HG03060 (cell line): Measurements from ENCODE around the gene PDE8B.

Experiments
- ATAC-seq: cut with Tn5 transposase; IDR thresholded peaks from one replicate; pipeline ENCODE4 v1.9.1; 2021; ENCODE audit warnings: low read depth, moderate number of reproducible peaks; ENCODE audit not compliant: unreplicated experiment

The PDE8B gene

GRCh38 chr5:77391240-77391765 lies 180.8 kb downstream of the PDE8B start:
- ATAC-seq, result no peak

GRCh38 chr5:77394064-77394715 lies 183.7 kb downstream of the PDE8B start:
- ATAC-seq, result no peak

DNA sequence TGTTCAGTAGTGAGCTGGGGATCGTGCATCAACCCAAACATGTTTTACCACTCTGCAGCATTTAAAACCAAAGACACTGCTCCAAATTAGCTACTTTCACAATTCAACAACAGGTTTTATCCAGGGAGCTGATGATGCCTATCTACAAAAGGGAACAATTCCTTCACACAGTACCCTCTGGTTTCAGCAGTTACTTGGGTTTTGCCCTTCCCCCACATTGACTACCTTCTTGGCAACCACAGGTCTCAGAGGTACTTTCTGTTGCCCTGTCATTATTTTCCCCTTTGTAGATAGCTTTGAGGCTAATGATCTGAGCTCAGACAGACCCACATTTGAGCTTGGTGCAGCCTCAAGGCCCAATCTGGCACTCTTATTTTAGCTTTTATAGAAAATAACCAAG lies 185.5 kb downstream of the PDE8B start:
- no peak for ATAC-seq

- no peak for ATAC-seq
These were observed 187.3 kb downstream of the PDE8B start for GRCh38 chr5:77397686-77398292.

- no peak for ATAC-seq
These were observed 188.0 kb downstream of the PDE8B start for GRCh38 chr5:77398458-77398857.

- ATAC-seq, result no peak
These were observed 188.4 kb downstream of the PDE8B start for GRCh38 chr5:77398896-77399295.

DNA sequence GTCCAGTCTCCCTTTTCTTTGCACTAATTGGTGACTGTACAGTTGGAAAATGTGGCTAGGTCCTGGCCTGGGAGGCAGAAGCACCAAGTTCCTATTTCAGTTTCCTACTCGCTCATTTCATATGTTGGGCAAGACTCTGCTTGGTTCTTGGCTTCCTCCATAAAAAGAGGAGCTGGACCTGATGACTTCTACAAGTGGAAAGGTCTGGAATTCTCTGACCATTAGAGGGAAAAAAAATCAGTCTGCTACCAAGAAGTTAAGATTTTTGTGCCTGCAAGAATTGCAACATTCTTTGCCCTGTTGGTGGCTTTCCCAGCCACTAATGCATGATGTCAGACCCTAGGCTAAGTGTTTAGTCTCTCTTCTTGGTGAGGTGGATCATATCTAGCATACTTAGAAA lies 190.2 kb downstream of the PDE8B start:
- ATAC-seq, result no peak

GRCh38 chr5:77402796-77403195 lies 192.3 kb downstream of the PDE8B start:
- no peak for ATAC-seq

DNA sequence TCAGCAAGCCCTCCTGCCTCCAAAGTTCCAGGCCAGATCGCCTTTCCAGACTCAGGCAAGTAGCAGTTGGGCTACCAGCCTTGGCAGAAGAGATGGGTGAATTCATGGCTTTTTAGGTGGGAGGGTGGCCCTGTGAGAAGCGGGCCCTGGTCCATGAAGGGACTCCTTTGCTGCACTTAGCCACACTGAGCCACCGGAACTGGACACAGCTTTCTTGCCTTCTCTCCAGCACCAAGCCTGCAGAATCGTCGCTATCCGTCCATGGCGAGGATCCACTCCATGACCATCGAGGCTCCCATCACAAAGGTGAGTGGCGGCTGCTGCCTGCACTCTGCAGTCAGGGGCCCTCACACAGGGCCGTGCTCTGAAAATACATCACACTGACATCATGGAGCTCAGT lies 196.7 kb downstream of the PDE8B start:
- ATAC-seq, result no peak

DNA sequence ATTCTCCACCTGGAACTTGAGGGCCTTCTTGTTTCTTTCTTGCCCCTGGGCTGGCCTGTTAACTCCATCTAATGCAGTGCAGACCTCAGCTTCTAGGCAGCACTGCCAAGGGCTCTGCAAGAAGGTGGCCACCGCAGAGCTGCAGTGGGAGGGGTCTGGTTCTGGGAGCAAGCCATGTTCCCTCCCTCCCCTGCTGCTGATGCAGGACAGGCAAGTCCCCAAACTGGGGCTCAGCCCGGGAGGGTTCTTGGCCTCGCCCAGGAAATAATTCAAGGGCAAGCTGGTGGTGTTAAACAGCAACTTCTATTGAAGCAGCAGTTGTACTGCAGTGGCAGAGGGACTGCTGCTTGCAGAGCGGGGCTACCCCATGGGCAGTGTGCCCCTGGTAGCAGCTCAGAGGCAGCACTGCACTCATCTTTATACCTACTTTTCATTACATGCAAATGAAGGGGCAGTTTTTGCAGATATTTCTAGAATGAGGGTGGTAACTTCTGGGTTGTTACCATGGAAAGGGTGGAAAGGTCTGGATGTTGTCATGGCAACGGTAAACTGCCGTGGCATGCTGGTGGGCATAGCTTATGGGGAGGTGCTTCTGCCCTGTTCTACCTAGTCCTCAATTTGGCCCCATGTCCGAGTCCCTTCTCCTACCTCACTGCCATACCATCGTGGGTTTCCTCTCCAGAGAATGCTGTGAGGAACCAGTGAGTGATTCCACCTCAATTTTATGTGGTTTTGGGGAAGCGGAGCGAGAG lies 199.6 kb downstream of the PDE8B start:
- no peak for ATAC-seq

DNA sequence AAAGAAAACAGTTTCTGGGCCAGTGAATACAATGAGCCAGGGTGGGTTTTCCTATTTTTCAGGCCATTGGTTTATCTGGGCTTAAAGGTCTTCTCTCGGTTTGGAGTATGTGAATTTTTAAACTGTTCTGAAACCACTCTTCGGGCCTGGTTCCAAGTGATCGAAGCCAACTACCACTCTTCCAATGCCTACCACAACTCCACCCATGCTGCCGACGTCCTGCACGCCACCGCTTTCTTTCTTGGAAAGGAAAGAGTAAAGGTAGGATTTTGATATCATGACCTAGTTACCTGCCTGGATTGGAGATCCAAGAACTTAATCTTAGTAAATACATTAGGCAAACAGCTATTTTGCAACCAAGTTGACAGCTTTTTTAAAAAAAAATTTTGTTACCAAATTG lies 202.6 kb downstream of the PDE8B start:
- ATAC-seq, result no peak

- ATAC-seq, result no peak
These were observed 207.7 kb downstream of the PDE8B start for GRCh38 chr5:77418162-77418561.

- no peak for ATAC-seq
These were observed 208.4 kb downstream of the PDE8B start for GRCh38 chr5:77418601-77419581.

DNA sequence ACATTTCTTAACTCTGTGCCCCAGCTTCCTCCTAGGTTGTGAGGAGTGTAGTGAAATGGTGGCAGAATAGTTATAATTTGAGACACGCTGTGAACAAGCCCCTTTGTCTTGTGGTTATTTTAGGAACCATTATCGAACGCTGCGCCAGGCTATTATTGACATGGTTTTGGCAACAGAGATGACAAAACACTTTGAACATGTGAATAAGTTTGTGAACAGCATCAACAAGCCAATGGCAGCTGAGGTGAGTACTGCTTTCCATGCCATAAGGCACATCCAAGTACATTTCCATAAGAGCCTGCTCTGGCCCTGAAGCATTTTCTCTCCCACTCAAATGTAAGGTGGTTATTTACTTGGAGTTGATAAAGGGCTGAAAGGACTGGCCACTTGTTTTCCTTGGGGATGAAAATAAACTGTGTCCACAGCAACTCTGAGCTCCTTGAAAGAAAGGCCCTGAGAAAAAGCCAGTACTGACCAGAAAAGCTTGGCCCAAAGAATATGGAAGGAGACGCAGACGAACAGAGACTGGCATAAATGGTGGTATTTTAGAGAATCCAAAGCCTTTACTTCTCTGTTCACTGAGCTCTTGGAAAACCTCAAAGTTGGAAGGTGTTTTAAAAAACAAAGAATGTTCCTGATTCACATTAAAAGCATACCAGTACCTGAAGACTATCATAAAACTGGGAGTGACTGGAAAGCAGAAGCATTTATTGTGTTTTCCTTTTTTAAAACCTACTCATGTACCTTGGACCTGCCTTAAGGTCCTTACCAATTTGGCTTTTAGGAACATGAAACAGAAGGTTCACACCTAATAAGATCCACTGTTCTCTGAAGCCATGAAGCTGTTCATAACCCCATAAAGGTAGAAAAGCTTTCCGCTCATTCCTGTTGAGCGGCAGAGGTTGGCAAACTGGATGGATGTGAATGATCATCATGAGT lies 209.4 kb downstream of the PDE8B start:
- ATAC-seq, result no peak

DNA sequence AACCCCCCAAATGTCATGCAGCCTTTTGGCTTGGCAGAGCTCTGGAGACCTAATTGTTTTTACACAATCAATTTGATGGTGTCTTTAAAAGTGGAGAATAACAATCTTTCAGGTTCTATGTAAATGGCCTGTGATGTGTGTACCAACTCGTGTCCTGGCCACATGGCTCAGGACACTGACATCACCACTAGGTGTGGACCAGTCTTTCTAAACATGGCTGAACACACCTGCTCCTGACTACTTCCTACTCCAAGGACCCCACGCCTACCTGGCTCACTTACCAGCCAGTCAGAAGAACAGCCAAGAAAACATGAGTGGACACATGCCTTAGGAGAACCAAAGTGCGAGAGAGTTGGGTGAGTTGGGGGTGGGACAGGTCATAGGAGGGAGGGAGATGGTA lies 210.5 kb downstream of the PDE8B start:
- no peak for ATAC-seq

- no peak for ATAC-seq
These were observed 212.7 kb downstream of the PDE8B start for GRCh38 chr5:77423022-77423750.

DNA sequence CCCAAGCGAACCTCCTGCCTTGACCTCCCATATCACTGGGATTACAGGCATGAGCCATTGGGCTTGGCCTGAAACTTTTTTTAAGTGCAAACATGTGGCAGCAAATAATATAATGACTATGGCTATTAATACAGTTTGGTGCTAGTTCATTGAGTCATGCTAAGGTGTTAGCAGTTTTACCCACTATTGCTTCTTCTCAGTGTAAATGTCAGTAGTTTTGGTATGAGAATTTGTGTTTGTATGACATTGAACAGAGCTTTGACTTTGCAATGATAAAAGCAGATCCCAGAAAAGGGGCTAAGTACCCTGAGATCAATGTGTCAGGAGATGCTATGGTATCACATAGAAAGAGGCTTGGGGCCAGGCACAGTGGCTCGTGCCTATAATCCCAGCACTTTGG lies 214.4 kb downstream of the PDE8B start:
- ATAC-seq, result no peak

GRCh38 chr5:77425420-77425819 lies 214.9 kb downstream of the PDE8B start:
- no peak for ATAC-seq
